GM12878 (cell line): ENCODE measurements around the gene DNAJC4.

Experiments
- IRF4 ChIP-seq: IDR thresholded peaks from 2 replicates; pipeline ENCODE4 v1.6.1; 2011; ENCODE audit warnings: low read depth, low read length
- NFIC ChIP-seq: IDR thresholded peaks from 2 replicates; pipeline ENCODE4 v1.6.1; 2012; ENCODE audit warnings: low read depth, mild to moderate bottlenecking, inconsistent platforms, low read length, moderate library complexity
- NR2C2 ChIP-seq: IDR thresholded peaks from 2 replicates; pipeline ENCODE4 v1.6.1; 2011; ENCODE audit warnings: borderline replicate concordance, low read depth; ENCODE audit not compliant: control insufficient read depth, insufficient read length
- PAX5 ChIP-seq: IDR thresholded peaks from 2 replicates; pipeline ENCODE4 v1.6.1; 2011; ENCODE audit warnings: low read depth, low read length, borderline replicate concordance
- POLR2A ChIP-seq: IDR thresholded peaks from 2 replicates; pipeline ENCODE4 v1.6.1; 2011; ENCODE audit warnings: low read depth, mild to moderate bottlenecking, low read length
- RCOR1 ChIP-seq: conservative IDR thresholded peaks from 2 replicates; pipeline ENCODE4 v1.6.1; 2012; ENCODE audit warnings: low read depth, low read length, improper control_type of control experiment
- SP1 ChIP-seq: IDR thresholded peaks from one replicate; pipeline ENCODE4 v1.6.1; 2011; ENCODE audit warnings: low read depth, low read length
- TF ChIP-seq, protein P1 (sequence below): IDR thresholded peaks from 2 replicates; pipeline ENCODE4 v1.6.1; 2011; ENCODE audit warnings: low read depth, mild to moderate bottlenecking, low read length, moderate library complexity, borderline replicate concordance; ENCODE audit errors: extremely low read depth
- TF ChIP-seq, protein P2 (sequence below), 3 experiments: IDR thresholded peaks in 2 of 3; conservative IDR thresholded peaks in 1 of 3; 2 replicates each; pipeline ENCODE4 v1.5.1; 2011; ENCODE audit warnings: low read depth in 3 of 3, low read length in 3 of 3, mild to moderate bottlenecking in 3 of 3, control low read depth in 2 of 3, moderate library complexity in 2 of 3, inconsistent platforms in 1 of 3, mixed read lengths in 1 of 3; ENCODE audit not compliant: control insufficient read depth in 2 of 3, insufficient read depth in 1 of 3; ENCODE audit errors: extremely low read depth in 1 of 3

DNA sequence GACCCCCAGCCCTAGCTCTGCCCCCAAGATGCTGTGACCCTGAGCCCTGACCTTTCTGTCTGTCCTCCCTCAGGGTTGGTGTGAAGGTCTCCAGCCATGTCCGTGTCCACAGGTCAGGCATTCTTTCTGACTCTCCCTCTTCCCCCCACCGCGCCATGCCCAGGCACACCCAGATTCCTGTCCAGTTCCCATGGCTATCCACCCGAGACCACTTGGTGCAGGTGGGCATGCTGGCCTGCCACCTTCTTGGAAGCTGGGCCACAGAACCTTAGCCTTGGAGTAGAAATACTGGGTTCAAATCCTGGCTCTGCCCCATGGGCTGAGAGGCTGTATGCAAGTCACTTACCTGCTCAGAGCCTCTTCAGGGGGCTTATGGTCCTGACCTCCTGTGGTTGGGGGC lies 18.7 kb downstream of the DNAJC4 start:
- no peak for TF ChIP-seq RCOR1
- TF ChIP-seq, protein P1, sequence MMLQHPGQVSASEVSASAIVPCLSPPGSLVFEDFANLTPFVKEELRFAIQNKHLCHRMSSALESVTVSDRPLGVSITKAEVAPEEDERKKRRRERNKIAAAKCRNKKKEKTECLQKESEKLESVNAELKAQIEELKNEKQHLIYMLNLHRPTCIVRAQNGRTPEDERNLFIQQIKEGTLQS, result no peak
- no peak for TF ChIP-seq PAX5
- TF ChIP-seq POLR2A, result no peak
- TF ChIP-seq NR2C2, result no peak
- TF ChIP-seq, protein P2, sequence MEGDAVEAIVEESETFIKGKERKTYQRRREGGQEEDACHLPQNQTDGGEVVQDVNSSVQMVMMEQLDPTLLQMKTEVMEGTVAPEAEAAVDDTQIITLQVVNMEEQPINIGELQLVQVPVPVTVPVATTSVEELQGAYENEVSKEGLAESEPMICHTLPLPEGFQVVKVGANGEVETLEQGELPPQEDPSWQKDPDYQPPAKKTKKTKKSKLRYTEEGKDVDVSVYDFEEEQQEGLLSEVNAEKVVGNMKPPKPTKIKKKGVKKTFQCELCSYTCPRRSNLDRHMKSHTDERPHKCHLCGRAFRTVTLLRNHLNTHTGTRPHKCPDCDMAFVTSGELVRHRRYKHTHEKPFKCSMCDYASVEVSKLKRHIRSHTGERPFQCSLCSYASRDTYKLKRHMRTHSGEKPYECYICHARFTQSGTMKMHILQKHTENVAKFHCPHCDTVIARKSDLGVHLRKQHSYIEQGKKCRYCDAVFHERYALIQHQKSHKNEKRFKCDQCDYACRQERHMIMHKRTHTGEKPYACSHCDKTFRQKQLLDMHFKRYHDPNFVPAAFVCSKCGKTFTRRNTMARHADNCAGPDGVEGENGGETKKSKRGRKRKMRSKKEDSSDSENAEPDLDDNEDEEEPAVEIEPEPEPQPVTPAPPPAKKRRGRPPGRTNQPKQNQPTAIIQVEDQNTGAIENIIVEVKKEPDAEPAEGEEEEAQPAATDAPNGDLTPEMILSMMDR (IDR thresholded peaks at IDR 0.05 in 2 of 3, conservative IDR thresholded peaks at IDR 0.05 in 1 of 3; ENCODE audit: control insufficient read depth in 2 of 3, extremely low read depth in 1 of 3, insufficient read depth in 1 of 3, low read depth in 3 of 3, low read length in 3 of 3), result no peak
- TF ChIP-seq NFIC, result no peak
- TF ChIP-seq SP1, result no peak
- no peak for TF ChIP-seq IRF4
